ENCODE results near the gene MESD.
A peak's percentile ranks its signal among the peaks of the same experiment; 100 is the strongest.

MESD gene

DNA sequence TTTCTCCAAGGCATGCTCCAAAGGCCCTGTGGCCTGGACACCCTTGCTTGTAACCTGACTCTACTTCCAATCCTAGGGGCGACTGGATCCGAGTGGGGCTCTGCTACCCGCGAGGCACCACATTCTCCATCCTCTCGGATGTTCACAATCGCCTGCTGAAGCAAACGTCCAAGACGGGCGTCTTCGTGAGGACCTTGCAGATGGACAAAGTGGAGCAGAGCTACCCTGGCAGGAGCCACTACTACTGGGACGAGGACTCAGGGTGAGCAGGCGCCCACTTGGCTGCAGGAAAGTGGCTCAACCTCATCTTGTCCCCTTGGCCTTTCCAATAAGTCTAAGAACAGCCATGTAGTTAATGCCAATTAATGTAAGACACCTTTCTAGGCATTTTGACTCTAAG is 51.9 kb downstream of the MESD start:
- DNase-seq (ENCODE audit: low read depth in 2 of 2): no peak

DNA sequence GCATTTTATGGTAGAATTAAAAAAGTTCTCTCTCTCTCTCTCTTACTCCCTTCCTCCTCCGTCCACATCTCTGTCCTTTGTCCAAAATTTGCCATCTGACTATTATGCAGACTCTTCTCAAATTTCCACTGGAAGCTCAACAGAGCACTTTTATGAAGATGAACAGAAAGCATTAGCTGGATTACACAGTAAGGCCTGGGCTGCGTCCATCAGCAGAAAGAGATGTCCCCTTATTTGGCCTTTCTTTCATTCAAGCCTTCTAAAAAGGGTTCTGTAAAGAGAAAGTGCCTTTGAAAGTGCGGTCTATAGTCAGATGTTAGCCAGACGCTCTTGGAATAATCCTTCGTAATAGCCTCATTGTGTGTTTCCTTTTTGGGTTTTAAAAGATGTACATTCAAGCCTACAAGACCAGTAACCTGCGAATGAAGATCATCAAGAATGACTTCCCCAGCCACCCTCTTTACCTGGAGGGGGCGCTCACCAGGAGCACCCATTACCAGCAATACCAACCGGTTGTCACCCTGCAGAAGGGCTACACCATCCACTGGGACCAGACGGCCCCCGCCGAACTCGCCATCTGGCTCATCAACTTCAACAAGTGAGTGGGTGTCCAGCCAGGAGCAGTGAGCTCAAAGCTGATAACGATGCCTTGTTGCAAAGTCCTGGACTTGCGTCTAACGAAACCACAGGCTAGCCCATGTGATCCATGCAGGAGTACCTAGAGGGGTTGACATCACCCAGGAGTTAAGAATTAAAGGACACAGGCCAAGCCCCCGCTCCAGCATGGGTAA is 53.1 kb downstream of the MESD start:
- no peak for DNase-seq (ENCODE audit: low read depth in 2 of 2)

DNA sequence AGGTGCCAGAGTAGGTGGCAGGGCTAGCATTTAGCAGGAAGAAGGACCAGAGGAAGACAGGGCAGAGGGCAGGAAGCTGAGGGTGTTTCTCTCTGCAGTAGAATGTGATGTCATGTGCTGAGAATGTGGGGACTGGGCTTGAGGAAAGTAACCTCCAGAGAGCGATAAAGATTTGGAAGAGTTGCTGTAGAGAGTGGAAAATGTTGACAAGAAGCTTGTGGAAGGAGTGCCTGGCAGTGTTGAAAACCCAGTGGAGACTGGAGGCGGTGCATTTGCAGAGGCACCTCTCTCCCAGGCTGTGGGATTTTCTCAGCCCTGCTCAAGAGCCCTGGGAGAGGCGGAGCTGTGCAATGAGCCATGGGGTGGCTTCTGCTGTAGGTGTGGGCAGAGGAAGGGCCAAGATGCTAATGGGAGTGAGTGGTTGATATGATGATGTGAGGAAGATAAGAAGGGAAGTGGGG is 54.8 kb downstream of the MESD start:
- DNase-seq (ENCODE audit: low read depth in 2 of 2): no peak

DNA sequence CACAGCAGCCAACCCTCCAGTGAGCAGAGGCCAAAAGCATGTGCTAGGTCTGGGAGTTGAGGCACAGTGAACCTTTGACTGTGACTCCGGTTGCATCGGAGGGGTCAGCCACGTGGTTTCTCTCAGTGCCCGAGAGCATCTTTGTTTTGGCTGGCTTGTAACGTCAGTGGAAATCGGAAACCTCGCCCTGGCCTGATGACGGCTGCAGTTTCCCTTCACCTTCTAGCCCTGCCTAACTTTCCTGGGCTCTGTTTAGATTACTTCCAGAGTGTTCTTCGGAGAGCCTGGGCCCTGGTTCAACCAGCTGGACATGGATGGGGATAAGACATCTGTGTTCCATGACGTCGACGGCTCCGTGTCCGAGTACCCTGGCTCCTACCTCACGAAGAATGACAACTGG is 56.6 kb downstream of the MESD start:
- no peak for DNase-seq (ENCODE audit: low read depth in 2 of 2)

- DNase-seq (ENCODE audit: low read depth in 2 of 2): no peak
These were observed 57.2 kb downstream of the MESD start for GRCh38 chr15:80932513-80932815.

DNA sequence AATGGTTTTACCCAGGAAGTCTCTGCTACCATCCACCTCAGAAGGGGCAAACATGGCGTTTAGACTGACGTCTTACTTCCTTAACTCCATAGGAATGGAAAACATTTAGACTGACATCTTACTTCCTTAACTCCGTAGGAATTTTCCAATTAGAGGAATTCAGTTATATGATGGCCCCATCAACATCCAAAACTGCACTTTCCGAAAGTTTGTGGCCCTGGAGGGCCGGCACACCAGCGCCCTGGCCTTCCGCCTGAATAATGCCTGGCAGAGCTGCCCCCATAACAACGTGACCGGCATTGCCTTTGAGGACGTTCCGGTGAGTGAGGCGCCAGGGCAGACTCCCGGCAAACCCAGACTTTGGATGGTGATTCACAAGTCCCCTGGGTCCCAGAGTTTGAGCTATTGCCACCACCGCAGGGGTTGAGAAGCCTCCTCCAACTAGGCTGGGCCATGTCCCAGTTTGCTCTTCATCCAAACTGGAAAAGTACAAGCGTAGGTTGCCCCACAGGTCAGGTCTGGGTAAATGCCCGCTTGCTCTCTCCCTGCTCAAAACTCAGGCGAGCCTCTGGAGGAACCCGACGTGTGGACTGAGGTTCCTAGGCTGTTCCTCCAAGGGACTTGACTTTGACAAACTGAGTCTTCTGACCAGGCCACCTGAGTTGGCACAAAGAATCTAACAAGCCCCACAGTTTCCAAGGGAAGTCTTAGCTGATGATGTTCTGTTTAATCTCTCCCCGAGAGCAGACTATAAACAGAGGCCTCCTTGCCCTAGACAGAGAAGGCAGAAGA is 57.7 kb downstream of the MESD start:
- DNase-seq (ENCODE audit: low read depth in 2 of 2): no peak

- no peak for DNase-seq (ENCODE audit: low read depth in 2 of 2)
These were observed 58.4 kb downstream of the MESD start for GRCh38 chr15:80931191-80931590.

- no peak for DNase-seq (ENCODE audit: low read depth in 2 of 2)
These were observed 59.9 kb downstream of the MESD start for GRCh38 chr15:80929689-80930088.

DNA sequence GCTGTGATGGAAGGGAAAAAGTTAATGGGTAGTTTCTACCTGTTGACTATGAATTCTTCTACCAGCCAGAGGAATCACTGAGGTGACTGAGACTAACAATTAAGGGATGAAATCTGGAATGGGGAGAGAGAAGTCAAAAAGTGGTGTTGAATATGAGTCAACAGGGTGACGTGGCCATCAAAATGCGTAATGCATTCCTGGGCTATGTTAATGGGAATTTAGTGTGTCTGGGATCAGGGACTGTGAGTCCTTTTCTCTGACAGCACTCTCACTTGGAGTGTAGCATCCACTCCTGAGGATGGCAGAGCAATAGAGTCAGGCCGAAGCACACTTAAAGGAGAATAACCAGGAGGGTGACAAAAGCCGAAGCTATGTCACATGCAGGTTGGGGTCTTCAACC is 60.4 kb downstream of the MESD start:
- no peak for DNase-seq (ENCODE audit: low read depth in 2 of 2)

GRCh38 chr15:80926126-80926525 is 63.5 kb downstream of the MESD start:
- DNase-seq (ENCODE audit: low read depth in 2 of 2): no peak

DNA sequence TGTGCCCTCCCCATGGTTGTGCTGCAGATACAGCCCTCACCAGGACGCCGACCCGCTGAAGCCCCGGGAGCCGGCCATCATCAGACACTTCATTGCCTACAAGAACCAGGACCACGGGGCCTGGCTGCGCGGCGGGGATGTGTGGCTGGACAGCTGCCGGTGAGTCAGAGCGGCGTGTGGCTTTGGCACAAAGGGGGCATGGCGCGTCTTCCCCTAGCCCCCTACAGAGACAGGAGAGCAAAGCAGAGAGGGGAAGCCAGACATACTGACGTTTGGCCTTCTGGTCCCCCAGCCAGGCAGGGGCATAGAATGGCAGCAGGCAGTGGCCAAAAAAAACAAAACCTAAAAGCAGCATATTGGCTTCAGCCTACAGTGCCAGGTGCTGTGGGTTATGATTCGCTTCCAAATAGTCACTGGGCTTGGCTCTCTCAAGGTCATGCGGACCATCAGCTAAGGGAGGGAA is 64.0 kb downstream of the MESD start:
- no peak for DNase-seq (ENCODE audit: low read depth in 2 of 2)

- DNase-seq (ENCODE audit: low read depth in 2 of 2): no peak
These were observed 65.3 kb downstream of the MESD start for GRCh38 chr15:80924278-80924677.

- DNase-seq (ENCODE audit: low read depth in 2 of 2): no peak
These were observed 66.0 kb downstream of the MESD start for GRCh38 chr15:80923668-80924067.

GRCh38 chr15:80921736-80922410 is 67.7 kb downstream of the MESD start:
- DNase-seq (ENCODE audit: low read depth in 2 of 2): no peak

GRCh38 chr15:80920271-80920699 is 69.3 kb downstream of the MESD start:
- peak; percentile 17 for DNase-seq (ENCODE audit: low read depth in 2 of 2)

DNA sequence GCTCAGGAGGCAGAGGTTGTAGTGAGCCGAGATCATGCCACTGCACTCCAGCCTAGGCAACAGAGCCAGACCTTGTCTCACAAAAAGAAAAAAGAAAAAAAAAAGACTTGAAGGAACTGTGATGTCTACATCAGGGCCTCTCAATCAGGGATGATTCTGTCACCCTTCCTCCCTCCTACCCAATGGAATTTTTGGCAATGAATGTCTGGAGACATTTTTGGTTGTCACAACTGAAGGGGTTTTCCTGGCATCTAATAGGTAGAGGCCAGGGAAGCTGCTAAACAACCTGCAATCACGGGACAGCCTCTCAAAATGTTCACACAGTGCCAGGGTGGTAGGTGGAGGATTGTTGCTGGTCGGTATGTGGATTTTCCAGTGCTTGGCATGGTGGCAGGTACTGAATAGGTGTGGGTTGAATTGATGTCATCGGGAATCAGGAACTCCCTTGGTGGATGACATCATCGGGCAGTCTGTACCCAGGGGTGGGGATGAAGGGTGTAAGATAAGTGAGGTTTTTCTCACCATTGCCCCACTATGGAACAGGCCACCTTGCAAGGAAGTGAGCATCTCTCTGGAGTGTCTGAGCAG is 71.3 kb downstream of the MESD start:
- no peak for DNase-seq (ENCODE audit: low read depth in 2 of 2)

- no peak for DNase-seq (ENCODE audit: low read depth in 2 of 2)
These were observed 73.6 kb downstream of the MESD start for GRCh38 chr15:80916056-80916455.

DNA sequence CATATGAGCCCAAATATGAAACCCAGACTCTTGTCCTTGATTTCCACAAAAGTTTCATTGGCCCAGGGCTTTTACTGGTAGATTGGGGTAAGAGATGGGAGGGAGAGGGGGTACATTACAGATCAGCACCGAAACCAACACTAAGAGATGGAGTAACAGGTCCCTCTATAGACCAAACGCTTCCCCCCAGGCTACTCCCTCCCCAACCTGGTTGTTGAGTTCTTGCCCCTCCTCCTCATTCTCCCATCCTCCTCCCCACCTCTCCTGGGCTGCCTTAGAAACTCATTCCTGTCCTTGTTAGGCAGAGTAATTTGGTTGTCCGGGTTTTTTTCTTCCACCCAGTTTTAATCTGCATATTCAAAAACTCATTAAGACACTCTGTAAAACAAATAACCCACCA is 74.1 kb downstream of the MESD start:
- DNase-seq (ENCODE audit: low read depth in 2 of 2): no peak

DNA sequence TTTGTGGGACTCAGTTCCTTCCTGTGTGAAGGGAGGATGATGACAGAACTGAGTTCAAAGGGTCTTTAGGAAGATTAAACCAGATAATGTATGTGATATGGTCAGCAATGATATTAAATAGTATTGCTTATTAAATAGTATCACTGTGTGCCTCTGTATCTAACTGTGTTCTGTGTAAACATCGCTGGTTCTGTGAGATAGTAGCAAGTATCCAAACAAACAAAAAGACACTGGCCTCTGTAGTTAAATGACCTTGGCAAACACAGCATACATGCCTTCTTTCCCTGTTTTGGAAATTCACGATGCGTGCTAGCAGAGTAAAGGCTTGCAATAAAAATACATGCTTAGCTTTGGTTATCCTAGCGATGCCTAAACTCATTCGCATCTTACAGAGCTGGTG is 76.1 kb downstream of the MESD start:
- no peak for DNase-seq (ENCODE audit: low read depth in 2 of 2)

- no peak for DNase-seq (ENCODE audit: low read depth in 2 of 2)
These were observed 76.9 kb downstream of the MESD start for GRCh38 chr15:80912673-80913072.

- no peak for DNase-seq (ENCODE audit: low read depth in 2 of 2)
These were observed 77.8 kb downstream of the MESD start for GRCh38 chr15:80911821-80912220.

- no peak for DNase-seq (ENCODE audit: low read depth in 2 of 2)
These were observed 83.4 kb downstream of the MESD start for GRCh38 chr15:80906159-80906766.

Measured in stimulated activated CD8-positive, alpha-beta memory T cell treated with anti-CD3 and anti-CD28 coated beads, Interleukin-2, amount 100 ng/mL, for 48 hours (primary cell).